ENCODE measurements around the gene ABCA12. TPM values are rescaled to one million over a fixed set of nuclear protein-coding genes. Genes with fewer than 3 reads are reported as not detected.
"Not testable (repeated sequence)": the region's sequence is repeated elsewhere in the genome, so short reads cannot be mapped to it uniquely, and the experiment has no call there.

Gene ABCA12
- total and polyA plus RNA-seq, 5 donors from 2014 or later: not detected

DNA sequence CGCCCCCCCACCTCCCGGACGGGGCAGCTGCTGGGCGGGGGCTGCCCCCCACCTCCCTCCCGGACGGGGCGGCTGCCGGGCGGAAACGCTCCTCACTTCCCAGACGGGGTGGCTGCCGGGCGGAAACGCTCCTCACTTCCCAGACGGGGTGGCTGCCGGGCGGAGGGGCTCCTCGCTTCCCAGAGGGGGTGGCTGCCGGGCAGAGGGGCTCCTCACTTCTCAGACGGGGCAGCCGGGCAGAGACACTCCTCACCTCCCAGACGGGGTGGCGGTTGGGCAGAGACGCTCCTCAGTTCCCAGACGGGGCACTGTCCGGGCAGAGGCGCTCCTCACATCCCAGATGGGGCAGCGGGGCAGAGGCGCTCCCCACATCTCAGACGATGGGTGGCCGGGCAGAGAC is 24.9 kb upstream of the ABCA12 start:
- H3K36me3 Mint-ChIP-seq; ATAC-seq (ENCODE audit: low read depth in 2 of 2); DNase-seq; H3K4me1 ChIP-seq (ENCODE audit: control insufficient read depth, insufficient read depth, low read length, poor library complexity, severe bottlenecking); H3K36me3 ChIP-seq (ENCODE audit: control insufficient read depth, insufficient read depth, low read length); H3K4me1 Mint-ChIP-seq; H3K9me3 ChIP-seq (ENCODE audit: control insufficient read depth in 2 of 2, low read length in 2 of 2); H3K27ac ChIP-seq (ENCODE audit: insufficient read depth, low read length, poor library complexity, severe bottlenecking); H3K4me3 Mint-ChIP-seq; H3K27me3 Mint-ChIP-seq; H3K27me3 ChIP-seq (ENCODE audit: control insufficient read depth, insufficient read depth, low read length); H3K27ac Mint-ChIP-seq; H3K4me3 ChIP-seq (ENCODE audit: low read depth, low read length): not testable (repeated sequence)
- peaks cover 1 to 10% (median 5%) of the 10 kb centered on the region in 7 donors for H3K9me3 Mint-ChIP-seq

DNA sequence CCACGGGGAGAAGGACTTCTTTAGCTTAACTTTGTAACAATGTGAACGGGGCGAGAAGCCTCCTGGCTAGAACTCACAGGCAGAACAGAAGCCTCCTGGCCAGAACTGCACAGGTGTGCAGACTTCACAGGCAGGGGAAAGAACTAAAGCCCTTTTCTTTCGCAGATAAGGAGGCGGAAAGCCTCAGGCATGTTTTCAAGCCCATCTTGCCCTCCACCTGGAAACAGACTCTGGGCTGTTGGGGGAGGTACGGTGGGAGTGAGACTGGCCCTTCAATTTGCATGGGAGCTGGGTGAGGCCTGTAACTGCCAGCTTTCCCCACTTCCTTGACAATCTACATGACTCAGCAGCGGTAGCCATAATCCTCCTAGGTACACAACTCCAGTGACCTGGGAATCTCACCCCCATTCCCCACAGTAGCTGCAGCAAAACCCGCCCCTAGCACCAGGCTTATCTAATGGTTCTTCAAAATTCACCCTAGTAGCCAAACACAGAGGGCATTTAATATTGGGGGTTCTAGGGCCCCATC is 22.9 kb upstream of the ABCA12 start:
- H3K27ac Mint-ChIP-seq: no peak overlapping the region
- no peaks in the 10 kb centered on the region for H3K27me3 ChIP-seq (ENCODE audit: control insufficient read depth, insufficient read depth, low read length)
- H3K27ac ChIP-seq (ENCODE audit: insufficient read depth, low read length, poor library complexity, severe bottlenecking): no peak overlapping the region

DNA sequence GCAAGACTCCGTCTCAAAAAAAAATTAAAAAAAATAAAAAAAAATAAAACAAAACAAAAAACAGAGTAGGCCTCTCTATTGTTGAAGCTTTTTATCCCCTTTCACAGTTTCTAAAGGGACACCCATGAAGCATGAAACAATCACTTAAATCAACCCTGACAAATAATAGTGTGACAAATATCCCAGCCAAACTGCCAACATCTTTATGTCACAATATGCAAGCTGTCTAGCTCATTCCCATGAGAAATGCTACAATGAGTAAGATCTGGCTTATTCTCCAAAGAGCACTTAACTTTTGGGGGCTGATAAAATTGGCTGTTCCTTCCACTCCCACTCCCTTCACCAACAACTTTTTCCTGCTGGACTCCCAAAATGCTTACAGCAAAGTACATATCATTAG is 21.7 kb upstream of the ABCA12 start:
- H3K4me3 Mint-ChIP-seq: no peak overlapping the region
- Histone ChIP-seq H3K27ac (ENCODE audit: insufficient read depth, low read length, poor library complexity, severe bottlenecking) (no peak overlapping the region), H3K4me3 (ENCODE audit: low read depth, low read length) (no peak overlapping the region), H3K27me3 (ENCODE audit: control insufficient read depth, insufficient read depth, low read length) (no peaks in the 10 kb centered on the region), H3K9me3 (ENCODE audit: control insufficient read depth in 2 of 2, low read length in 2 of 2) (no peaks in the 10 kb centered on the region), H3K36me3 (ENCODE audit: control insufficient read depth, insufficient read depth, low read length) (no peaks in the 10 kb centered on the region), H3K4me1 (ENCODE audit: control insufficient read depth, insufficient read depth, low read length, poor library complexity, severe bottlenecking) (no peaks in the 10 kb centered on the region)
- H3K27ac Mint-ChIP-seq: no peak overlapping the region
- no peaks in the 10 kb centered on the region for H3K4me1 Mint-ChIP-seq
- DNase-seq: no peak
- peaks cover 1 to 10% (median 4%) of the 10 kb centered on the region in 7 donors for H3K9me3 Mint-ChIP-seq
- no peak for ATAC-seq (ENCODE audit: low read depth in 2 of 2)
- H3K36me3 Mint-ChIP-seq: no peaks in the 10 kb centered on the region
- H3K27me3 Mint-ChIP-seq: no peaks in the 10 kb centered on the region

More for the DNA sequence above, 22.9 kb upstream of the ABCA12 start:
- Mint-ChIP-seq H3K4me3 (no peak overlapping the region), H3K27me3 (no peaks in the 10 kb centered on the region), H3K36me3 (no peaks in the 10 kb centered on the region), H3K4me1 (no peaks in the 10 kb centered on the region), H3K9me3 (peaks cover 2 to 10% (median 5%) of the 10 kb centered on the region in 7 donors)
- Histone ChIP-seq H3K9me3 (ENCODE audit: control insufficient read depth in 2 of 2, low read length in 2 of 2) (no peaks in the 10 kb centered on the region), H3K4me1 (ENCODE audit: control insufficient read depth, insufficient read depth, low read length, poor library complexity, severe bottlenecking) (no peaks in the 10 kb centered on the region), H3K4me3 (ENCODE audit: low read depth, low read length) (no peak overlapping the region), H3K36me3 (ENCODE audit: control insufficient read depth, insufficient read depth, low read length) (no peaks in the 10 kb centered on the region)
- no peak for ATAC-seq (ENCODE audit: low read depth in 2 of 2)
- DNase-seq: no peak

DNA sequence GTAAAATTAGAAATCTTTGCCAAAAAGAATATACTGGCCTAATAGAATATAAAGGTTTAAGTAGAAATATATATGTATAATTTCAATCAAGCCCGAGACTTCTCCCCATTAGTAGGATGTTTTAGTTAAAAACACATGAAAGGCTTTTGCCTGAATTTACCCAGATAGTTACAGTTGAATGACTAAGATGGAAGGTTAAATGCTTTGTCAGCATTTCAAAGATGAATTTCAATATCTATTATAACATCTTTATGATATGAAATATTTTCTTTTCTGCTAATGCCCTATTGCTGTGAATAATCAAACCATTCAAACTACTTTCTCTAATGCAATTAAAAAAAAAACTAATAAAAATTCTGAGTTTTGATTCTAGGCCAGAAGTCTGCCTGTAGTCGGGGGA is 18.0 kb upstream of the ABCA12 start:
- H3K9me3 ChIP-seq (ENCODE audit: control insufficient read depth in 2 of 2, low read length in 2 of 2): no peaks in the 10 kb centered on the region
- H3K4me3 Mint-ChIP-seq: no peak overlapping the region
- H3K27ac ChIP-seq (ENCODE audit: insufficient read depth, low read length, poor library complexity, severe bottlenecking): no peak overlapping the region
- no peaks in the 10 kb centered on the region for H3K4me1 ChIP-seq (ENCODE audit: control insufficient read depth, insufficient read depth, low read length, poor library complexity, severe bottlenecking)
- no peak for ATAC-seq (ENCODE audit: low read depth in 2 of 2)
- DNase-seq: no peak
- no peaks in the 10 kb centered on the region for H3K4me1 Mint-ChIP-seq
- no peaks in the 10 kb centered on the region for H3K36me3 ChIP-seq (ENCODE audit: control insufficient read depth, insufficient read depth, low read length)
- H3K4me3 ChIP-seq (ENCODE audit: low read depth, low read length): no peak overlapping the region
- H3K27me3 ChIP-seq (ENCODE audit: control insufficient read depth, insufficient read depth, low read length): no peaks in the 10 kb centered on the region
- H3K27ac Mint-ChIP-seq: no peak overlapping the region
- peaks cover 0 to 4% (median 0%) of the 10 kb centered on the region in 7 donors for H3K9me3 Mint-ChIP-seq
- H3K27me3 Mint-ChIP-seq: no peaks in the 10 kb centered on the region
- no peaks in the 10 kb centered on the region for H3K36me3 Mint-ChIP-seq

DNA sequence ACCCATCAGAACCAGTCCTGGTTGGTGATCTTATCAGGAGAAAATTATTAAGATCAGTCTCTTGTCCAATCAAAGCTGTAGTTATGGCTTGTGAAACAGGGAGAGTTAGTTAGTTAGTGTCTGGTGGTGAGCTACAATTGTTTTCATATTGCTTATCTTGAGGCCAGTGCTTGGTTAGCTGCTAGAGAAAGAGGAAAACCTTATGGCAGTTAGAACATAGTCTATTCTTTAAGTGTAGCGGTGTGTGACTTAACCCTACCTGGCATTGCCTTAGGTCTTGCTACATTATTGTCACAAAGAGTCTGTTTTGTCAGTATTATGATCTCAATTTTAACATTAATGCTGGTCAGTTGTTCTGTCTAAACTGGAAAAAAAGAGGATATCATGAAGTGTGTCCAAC is 11.5 kb upstream of the ABCA12 start:
- Histone ChIP-seq H3K4me3 (ENCODE audit: low read depth, low read length) (no peak overlapping the region), H3K27ac (ENCODE audit: insufficient read depth, low read length, poor library complexity, severe bottlenecking) (no peak overlapping the region), H3K4me1 (ENCODE audit: control insufficient read depth, insufficient read depth, low read length, poor library complexity, severe bottlenecking) (no peaks in the 10 kb centered on the region), H3K9me3 (ENCODE audit: control insufficient read depth in 2 of 2, low read length in 2 of 2) (no peaks in the 10 kb centered on the region), H3K36me3 (ENCODE audit: control insufficient read depth, insufficient read depth, low read length) (no peaks in the 10 kb centered on the region), H3K27me3 (ENCODE audit: control insufficient read depth, insufficient read depth, low read length) (no peaks in the 10 kb centered on the region)
- no peaks in the 10 kb centered on the region for H3K27me3 Mint-ChIP-seq
- H3K36me3 Mint-ChIP-seq: no peaks in the 10 kb centered on the region
- peaks cover 0 to 6% (median 0%) of the 10 kb centered on the region in 7 donors for H3K9me3 Mint-ChIP-seq
- ATAC-seq (ENCODE audit: low read depth in 2 of 2): no peak
- DNase-seq: no peak
- H3K27ac Mint-ChIP-seq: no peak overlapping the region
- no peak overlapping the region for H3K4me3 Mint-ChIP-seq
- no peaks in the 10 kb centered on the region for H3K4me1 Mint-ChIP-seq

DNA sequence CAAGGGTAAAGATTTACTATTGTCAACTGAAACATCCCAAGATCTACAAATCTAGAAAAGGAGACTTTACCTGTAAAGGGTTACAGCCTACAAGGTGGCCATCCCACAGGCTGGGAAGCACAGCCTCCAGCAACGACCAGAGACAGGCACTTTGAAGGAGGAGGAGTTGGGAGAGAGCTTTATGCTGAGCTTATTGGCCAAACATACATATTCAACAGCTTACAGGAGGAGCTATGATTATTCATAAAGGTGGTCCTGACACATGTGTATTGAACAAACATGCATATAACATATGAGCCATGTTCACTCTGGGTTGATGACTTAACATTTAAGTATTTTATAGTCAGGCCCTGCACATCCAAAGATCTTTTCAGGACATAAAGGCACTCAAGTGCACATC is 11.1 kb upstream of the ABCA12 start:
- Mint-ChIP-seq H3K4me3 (no peak overlapping the region), H3K27ac (no peak overlapping the region), H3K36me3 (no peaks in the 10 kb centered on the region), H3K4me1 (no peaks in the 10 kb centered on the region), H3K27me3 (no peaks in the 10 kb centered on the region), H3K9me3 (peaks cover 0 to 5% (median 0%) of the 10 kb centered on the region in 7 donors)
- Histone ChIP-seq H3K27me3 (ENCODE audit: control insufficient read depth, insufficient read depth, low read length) (no peaks in the 10 kb centered on the region), H3K27ac (ENCODE audit: insufficient read depth, low read length, poor library complexity, severe bottlenecking) (no peak overlapping the region), H3K4me3 (ENCODE audit: low read depth, low read length) (no peak overlapping the region), H3K9me3 (ENCODE audit: control insufficient read depth in 2 of 2, low read length in 2 of 2) (no peaks in the 10 kb centered on the region), H3K36me3 (ENCODE audit: control insufficient read depth, insufficient read depth, low read length) (no peaks in the 10 kb centered on the region), H3K4me1 (ENCODE audit: control insufficient read depth, insufficient read depth, low read length, poor library complexity, severe bottlenecking) (no peaks in the 10 kb centered on the region)
- no peak for ATAC-seq (ENCODE audit: low read depth in 2 of 2)
- no peak for DNase-seq

DNA sequence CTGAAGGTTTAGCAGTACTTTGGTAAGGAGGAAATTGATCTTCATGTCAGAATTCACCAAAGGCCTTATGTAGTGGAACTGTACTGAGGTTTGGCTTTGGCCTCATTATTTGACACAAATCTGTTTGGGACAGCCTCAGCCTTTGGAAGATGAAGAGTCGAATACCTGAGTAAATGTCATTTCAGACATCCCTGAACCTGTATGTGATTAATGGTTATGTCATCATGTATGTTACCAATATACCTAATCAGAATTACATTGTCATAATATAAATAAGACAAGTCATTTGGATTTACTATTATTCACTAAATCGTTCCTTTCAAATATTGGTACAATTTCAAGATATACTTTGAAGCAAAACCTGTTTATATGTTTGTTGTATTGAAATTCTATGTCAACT is 10.6 kb upstream of the ABCA12 start:
- H3K4me3 Mint-ChIP-seq: no peak overlapping the region
- ATAC-seq (ENCODE audit: low read depth in 2 of 2): no peak

DNA sequence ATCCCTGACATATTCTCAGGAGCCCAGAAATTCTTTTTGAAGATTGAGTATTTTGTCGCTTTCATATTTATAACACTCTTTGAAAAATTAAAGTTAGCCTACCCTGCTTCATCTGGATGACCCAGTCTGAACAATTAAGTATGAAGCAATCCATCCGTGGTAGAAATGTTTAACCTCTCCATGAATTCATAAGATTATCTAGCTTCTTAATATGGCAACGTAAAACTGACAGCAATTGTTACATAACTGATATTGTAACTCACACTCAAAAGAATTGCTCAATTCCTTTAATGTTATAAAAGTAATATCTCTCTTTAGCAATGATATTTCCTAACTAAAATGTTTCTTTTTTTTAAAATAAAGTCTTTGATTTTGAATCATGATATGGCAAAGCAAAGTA is 7.2 kb upstream of the ABCA12 start:
- H3K27ac Mint-ChIP-seq: no peak overlapping the region
- H3K27me3 ChIP-seq (ENCODE audit: control insufficient read depth, insufficient read depth, low read length): no peaks in the 10 kb centered on the region
- H3K9me3 Mint-ChIP-seq: peaks cover 0 to 7% (median 0%) of the 10 kb centered on the region in 7 donors
- no peak overlapping the region for H3K4me3 ChIP-seq (ENCODE audit: low read depth, low read length)
- no peaks in the 10 kb centered on the region for H3K9me3 ChIP-seq (ENCODE audit: control insufficient read depth in 2 of 2, low read length in 2 of 2)
- H3K36me3 ChIP-seq (ENCODE audit: control insufficient read depth, insufficient read depth, low read length): no peaks in the 10 kb centered on the region
- H3K27me3 Mint-ChIP-seq: no peaks in the 10 kb centered on the region
- no peaks in the 10 kb centered on the region for H3K4me1 Mint-ChIP-seq
- no peaks in the 10 kb centered on the region for H3K4me1 ChIP-seq (ENCODE audit: control insufficient read depth, insufficient read depth, low read length, poor library complexity, severe bottlenecking)
- no peak overlapping the region for H3K27ac ChIP-seq (ENCODE audit: insufficient read depth, low read length, poor library complexity, severe bottlenecking)
- no peaks in the 10 kb centered on the region for H3K36me3 Mint-ChIP-seq
- H3K4me3 Mint-ChIP-seq: no peak overlapping the region
- ATAC-seq (ENCODE audit: low read depth in 2 of 2): no peak
- DNase-seq: no peak

More for the DNA sequence above, 10.6 kb upstream of the ABCA12 start:
- H3K4me3 ChIP-seq (ENCODE audit: low read depth, low read length): no peak overlapping the region
- Mint-ChIP-seq H3K4me1 (no peaks in the 10 kb centered on the region), H3K36me3 (no peaks in the 10 kb centered on the region), H3K9me3 (peaks cover 0 to 5% (median 0%) of the 10 kb centered on the region in 7 donors), H3K27me3 (no peaks in the 10 kb centered on the region), H3K27ac (no peak overlapping the region)
- H3K27me3 ChIP-seq (ENCODE audit: control insufficient read depth, insufficient read depth, low read length): no peaks in the 10 kb centered on the region
- H3K36me3 ChIP-seq (ENCODE audit: control insufficient read depth, insufficient read depth, low read length): no peaks in the 10 kb centered on the region
- no peaks in the 10 kb centered on the region for H3K9me3 ChIP-seq (ENCODE audit: control insufficient read depth in 2 of 2, low read length in 2 of 2)
- DNase-seq: no peak
- H3K4me1 ChIP-seq (ENCODE audit: control insufficient read depth, insufficient read depth, low read length, poor library complexity, severe bottlenecking): no peaks in the 10 kb centered on the region
- no peak overlapping the region for H3K27ac ChIP-seq (ENCODE audit: insufficient read depth, low read length, poor library complexity, severe bottlenecking)
